DMS53 (cell line): Measurements from ENCODE around the gene CDK5RAP1.
"Not testable (repeated sequence)": the region's sequence is repeated elsewhere in the genome, so short reads cannot be mapped to it uniquely, and the experiment has no call there.

Source experiments
- DNase-seq: peaks from one replicate; lab custom pipeline; 2025; lab: John Stamatoyannopoulos, UW

CDK5RAP1 gene

DNA sequence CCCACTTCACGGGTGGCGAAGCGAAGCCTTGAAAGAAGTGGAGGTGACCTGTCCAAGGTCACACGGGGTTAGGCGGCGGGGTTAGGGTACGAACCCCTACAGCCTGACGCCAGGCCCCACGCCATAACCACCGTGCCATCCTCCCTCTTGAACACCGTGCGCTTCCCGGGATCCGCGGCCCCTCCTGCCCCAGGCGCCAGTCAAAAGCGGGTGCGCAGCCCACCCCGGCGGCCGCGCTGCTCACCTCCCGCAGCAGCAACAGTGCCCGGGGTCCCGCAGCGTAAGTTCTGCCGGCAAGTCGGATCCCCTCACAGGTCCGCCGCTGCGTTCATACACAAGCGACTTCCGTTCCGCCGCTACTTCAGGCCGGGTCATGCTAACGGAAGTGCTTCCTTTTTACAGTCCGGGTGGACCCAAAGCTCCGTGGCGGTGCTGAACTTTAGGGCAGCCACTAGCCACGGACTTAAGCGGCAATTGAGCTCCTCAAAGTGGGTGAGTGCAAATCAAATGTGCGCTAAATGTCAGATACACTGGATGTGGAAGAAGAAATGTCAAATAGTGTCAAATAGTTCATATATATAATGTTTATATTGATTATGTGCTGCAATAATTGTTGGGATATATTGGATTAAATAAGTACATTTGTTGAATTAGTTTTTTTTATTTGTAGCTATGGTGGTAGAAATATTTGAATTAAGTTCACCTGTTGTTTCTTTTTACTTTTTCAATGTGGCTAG is at the start of gene CDK5RAP1:
CDK5RAP1 (minus strand) TSS at position 336 of the 737 bp plus-strand sequence. CDS start 4,455 bp downstream, outside the sequence.
- DNase-seq: peak; percentile 97

DNA sequence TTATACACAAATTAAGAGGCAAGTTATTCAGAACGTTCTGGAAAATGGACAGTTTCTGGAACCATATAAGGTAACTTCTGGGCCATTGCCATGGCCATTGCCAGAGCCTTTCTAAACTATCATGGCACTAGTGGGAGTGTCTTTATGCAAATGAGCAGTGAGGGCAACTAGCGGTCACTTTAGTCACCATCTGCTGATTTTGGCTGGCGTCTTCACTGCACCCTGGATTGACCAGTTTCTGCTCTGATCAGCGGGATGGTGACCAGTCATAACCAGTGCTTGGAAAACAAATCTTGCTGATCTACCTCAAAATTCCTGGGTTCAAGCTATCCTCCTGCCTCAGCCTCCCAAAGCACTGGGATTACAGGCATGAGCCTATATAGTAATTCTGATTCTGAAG is 49.5 kb upstream of the CDK5RAP1 start:
- DNase-seq: no peak

- no peak for DNase-seq
These were observed 44.7 kb upstream of the CDK5RAP1 start for GRCh38 chr20:33445881-33446625.

GRCh38 chr20:33444797-33445560 is 43.7 kb upstream of the CDK5RAP1 start:
- DNase-seq: peak; percentile 57

DNA sequence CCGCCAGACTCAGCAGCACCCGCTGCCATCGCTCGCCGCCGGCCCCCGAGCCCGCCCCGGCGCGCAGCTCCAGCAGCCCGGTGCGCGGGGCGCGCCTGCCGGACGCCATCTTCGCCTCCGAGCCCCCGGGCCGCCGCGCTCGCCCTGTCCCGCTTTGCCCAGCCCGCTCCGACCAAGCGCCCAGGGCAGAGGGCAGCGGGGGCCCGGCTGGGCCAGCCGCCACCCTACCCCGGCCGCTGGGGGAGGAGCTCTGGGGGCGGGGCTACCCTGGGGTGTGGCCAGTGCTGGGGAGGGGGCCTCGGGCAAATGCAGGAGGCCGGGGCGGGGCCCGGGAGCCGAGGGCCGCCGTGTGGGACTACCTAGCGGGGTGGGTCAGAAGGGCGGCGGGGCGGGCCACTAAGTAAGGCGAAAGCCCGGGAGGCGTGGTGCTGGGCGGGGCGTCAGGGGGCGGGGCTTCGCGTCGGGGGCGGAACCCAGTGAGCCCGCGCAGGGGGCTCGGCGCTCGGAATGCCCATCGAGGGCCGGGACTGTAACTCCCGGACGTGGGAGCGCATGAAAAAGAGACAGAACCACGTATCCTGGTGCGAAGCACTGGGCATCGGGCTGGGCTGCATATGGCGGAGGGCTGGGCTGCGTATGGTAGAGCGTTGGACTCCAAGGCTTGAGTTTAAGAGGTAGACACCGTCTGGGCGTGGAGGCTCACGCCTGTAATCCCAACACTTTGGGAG is 42.4 kb upstream of the CDK5RAP1 start, which contains the start of gene SNTA1:
SNTA1 (minus strand) TSS at position 252 of the 728 bp plus-strand sequence; CDS start at position 109, 143 bp downstream.
- peak; percentile 95 for DNase-seq

DNA sequence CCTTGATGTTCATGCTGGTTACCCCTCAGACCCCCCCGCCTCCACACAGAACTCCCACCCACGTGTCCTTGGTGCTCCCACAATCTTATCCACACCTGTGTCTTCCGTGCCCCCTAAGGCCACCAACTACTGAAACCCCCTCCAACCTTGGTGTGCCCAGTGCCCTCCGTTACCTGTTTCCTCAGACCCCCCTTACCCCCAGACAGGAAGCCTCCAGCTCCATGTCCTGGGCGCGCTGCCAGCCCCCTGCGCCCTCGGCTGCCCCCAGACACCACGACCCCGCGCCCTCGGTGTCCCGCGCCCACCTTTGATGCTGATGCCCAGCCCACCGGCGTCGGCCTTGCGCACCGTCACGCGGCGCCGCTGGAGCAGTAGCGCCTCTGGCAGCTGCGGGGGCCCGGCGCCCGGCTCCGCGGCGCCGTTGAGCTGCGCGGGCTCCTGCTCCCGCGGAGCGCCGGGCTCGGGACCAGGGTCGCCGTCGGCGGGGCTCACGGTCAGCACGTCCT is 41.7 kb upstream of the CDK5RAP1 start:
- peak; percentile 75 for DNase-seq

DNA sequence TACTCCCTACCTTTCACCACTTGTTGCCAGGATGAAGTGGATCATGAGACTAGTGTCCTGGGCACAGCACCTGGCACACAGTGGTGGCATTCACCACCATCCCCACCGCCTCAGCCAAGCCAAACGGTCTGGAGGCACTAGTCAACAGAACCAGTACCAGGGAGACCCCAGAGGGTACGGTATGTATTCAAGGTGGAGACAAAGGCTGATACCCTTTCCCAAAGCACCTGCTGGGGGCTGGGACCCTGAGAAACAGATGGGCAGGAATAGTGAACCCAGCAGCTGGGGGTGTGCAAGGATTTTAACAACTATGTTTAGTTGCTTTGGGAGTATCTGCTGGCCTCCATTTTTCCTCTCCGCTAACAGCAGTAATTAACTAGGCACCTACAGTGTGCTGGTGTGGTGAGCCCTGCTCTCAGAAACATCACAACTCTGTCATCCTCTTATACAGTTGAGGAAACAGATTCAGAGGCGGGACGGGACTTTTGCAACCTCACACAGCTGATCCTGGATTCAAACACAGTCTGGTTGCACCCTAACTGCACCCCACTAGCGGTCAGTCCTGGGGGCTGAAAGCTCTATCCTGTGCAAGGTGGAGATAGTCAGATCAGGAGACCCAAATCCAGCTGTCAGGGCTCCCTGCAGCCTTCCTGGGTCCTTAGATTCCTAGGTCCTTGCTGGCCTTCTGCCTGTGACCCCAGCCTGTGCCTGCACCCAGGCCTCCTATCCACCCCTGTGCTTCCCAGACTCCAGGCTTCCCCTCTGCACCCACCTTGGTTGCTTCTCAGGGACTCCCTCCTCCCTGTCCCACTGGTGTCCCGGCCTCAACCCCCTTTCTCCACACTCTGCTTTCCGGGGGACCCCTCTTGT is 41.1 kb upstream of the CDK5RAP1 start:
- peak; percentile 38 for DNase-seq

DNA sequence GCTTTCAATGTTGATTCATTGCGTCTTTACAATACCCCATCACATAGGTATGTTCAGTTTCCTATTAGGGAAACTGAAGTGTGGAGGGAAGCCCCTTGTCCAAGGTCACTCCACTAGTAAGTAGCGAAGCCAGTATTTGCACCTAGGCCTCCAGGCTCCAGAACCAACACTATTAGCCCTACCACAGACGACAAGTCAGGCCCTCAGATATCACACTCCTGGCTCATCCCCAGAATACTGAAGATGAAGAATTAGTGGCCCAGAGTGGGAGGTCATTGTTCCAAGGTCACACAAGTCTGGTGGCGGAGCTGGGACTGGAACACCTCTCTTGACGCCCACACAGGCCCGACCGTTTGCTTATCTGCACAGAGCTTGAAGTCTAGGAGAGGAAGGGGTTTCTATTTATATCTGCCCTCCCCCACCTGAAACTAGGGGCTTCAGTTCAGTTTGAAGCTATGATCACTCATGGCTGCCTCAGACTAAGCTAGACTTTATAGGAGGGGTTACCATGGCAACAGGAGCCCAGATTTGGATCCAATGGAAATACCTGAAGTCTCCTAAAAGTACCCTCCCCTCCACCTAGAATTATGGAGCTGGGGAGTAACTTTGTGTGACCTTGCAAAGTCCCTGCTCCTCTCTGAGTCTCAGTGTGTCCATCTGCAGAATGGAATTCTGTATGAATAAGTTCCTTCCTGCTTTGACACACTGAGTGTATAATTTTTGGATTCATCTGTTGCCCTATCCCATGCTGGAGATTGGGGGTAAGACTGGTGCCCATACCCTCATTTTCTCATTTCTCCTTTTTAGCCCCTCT is 40.0 kb upstream of the CDK5RAP1 start:
- peak; percentile 32 for DNase-seq

GRCh38 chr20:33440562-33440961 is 39.2 kb upstream of the CDK5RAP1 start:
- not testable (repeated sequence) for DNase-seq

DNA sequence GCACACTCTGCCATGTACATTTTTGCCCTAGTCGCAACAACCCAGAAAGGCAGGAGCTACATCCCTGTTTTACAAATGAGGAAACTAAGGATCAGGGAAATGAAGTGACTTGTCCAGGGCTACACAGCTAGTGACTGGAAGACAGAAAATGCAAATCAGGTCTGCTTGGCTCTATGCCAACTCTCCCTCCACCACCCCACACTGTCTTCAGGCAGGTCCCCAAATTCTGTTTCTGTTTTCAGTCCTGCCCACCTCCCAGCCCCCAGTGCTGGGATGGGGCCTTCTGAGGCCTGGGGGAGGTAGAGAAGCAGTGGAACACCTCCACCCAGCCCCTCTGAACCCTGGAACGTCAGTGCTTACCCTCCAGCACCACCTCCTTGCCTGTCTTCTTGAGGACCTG is 37.2 kb upstream of the CDK5RAP1 start:
- no peak for DNase-seq

DNA sequence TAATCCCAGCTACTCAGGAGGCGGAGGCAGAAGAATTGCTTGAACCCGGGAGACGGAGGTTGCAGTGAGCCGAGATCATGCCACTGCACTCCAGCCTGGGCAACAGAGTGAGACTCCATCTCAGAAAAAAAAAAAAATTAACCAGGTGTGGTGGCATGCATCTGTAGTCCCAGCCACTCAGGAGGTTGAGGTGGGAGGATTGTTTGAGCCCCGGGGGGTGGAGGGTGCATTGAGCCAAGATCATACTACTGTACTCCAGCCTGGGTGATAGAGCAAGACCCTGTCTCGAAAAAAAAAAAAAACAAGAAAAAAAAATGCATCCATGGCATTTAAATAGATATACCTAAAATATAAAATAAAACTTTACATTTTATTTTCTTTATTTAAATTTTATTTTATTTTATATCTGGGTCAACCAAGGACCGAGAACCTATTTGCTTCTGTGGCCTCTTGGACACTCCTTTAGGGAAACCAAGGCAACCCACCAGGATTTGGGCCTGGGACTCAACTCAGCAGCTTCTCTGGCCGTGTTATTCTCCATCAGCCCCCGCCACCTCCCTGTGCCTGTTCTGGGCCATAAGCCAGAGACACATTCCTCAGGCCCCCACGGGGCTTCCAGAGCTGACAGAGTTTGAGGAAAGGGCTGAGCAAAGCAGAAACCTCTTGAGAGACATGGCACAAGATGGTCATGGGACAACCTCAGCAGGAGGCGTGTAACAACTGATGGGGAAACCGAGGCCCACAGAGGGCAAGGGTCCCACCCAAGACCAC is 36.0 kb upstream of the CDK5RAP1 start:
- no peak for DNase-seq

DNA sequence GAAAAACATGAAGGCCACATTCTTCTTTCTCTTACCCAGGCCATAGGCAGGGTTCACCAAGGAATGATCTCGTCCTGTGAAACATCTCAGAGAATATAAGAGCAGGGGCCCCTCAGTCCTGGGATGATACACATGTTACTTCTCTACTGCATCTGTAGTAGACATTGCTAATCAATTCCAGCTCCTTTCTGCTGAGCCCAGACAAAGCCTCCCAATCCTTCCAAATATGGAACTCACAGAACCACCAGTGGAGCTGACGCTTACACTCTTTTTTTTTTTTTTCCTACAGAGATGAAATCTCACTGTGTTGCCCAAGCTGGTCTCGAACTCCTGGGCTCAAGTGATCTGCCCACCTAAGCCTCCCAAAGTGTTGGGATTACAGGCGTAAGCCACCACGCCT is 33.1 kb upstream of the CDK5RAP1 start:
- DNase-seq: no peak

- no peak for DNase-seq
These were observed 32.3 kb upstream of the CDK5RAP1 start for GRCh38 chr20:33433465-33434234.

- DNase-seq: no peak
These were observed 30.6 kb upstream of the CDK5RAP1 start for GRCh38 chr20:33431797-33432381.

DNA sequence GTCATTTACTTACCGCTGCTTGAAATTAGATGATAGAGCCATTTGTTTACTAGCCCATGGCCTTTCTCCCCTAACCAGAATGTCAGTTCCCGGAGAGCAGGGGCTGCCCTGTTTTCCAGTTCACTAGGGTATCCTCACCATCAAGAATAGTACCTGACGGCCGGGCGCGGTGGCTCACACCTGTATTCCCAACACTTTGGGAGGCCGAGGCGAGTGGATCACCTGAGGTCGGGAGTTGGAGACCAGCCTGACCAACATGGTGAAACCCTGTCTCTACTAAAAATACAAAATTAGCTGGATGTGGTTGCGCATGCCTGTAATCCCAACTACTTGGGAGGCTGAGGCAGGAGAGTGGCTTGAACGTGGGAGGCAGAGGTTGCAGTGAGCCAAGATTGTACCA is 22.6 kb upstream of the CDK5RAP1 start:
- DNase-seq: not testable (repeated sequence)

DNA sequence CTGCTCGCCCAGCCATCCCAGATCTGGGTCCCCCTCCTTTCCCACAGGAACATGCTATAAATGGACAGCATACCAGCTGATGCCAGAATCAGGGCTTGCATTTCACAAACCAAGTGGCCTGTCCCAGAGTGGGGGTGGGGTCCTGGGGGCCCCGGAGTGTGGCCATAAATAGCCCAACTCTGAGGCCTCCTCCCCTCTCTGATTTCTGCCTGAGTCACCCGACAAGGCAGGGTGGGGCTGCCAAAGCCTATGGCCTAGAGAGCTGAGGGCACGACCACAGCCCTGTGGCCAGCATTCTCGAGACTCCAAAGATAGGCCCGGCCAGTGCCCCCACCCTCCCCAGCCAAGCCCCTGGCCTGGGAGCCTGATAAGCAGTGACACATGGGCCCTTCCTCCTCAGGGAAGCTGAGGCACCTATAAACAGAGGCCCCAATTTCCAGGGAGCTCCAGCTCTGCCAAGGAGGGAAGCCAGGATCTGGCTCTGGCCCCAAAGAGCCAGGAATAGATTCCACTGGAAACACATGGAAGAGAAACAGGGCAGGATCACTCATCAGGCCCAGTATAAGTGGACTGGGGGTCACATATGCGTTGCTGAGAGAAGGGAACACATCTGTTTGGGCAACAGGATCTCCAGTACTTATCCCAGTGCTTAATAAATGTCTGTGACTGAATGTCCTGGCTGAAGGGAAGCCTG is 22.0 kb upstream of the CDK5RAP1 start:
- no peak for DNase-seq
